ENCODE data around the gene SLC11A2. TPM values are rescaled to one million over a fixed set of nuclear protein-coding genes. Genes with fewer than 3 reads are reported as not detected.

Gene SLC11A2
- total RNA-seq, 2 donors from 2014 or later = 61.6 to 82.3 TPM

DNA sequence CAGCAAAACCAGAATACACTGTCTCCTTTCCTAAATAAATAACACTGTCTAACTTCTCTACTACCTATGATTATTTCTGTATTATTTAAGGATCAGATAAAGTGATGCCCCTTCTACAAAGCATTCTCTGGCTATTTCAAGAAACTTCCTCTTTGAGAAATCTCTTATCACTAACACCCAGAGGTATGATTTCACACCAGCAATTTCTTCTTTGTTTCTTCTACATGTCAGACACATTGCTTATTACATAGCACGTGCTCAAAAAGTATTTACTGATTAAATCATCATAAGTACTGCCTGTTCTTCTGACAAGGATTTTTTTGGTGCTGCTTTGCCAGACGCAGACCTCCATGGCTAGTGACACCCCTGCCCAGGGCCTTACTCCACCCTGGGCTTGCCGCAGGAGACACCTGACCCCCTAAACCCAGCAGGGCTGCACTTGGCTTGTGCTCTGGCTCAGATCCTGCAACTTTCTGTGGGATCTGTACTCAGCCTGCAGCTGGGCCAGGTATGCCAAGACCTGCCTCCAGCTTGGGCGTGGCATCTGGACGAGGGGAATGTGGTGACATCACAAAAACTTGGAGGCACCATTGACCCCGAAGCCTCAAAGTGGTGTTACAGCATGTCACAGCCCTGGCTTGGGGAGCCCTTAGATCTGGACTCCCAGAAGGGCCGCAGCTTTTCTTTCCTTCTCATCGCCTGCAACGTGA, 89.2 kb downstream of the SLC11A2 start:
- H3K27me3 ChIP-seq (replicated peaks; ENCODE audit: insufficient read depth) = no peaks in the 10 kb centered on the region
- no peak for TF ChIP-seq CTCF (IDR thresholded peaks at IDR 0.05)
- no peak overlapping the region for H3K4me3 ChIP-seq
- no peak overlapping the region for H3K27ac ChIP-seq
- no peaks in the 10 kb centered on the region for H3K36me3 ChIP-seq
- H3K4me1 ChIP-seq (ENCODE audit: control insufficient read depth in 1 of 2, low read depth in 2 of 2) = peaks cover 27 to 41% of the 10 kb centered on the region in 2 donors
- DNase-seq (ENCODE audit: low spot score) (no peak), ATAC-seq (ENCODE audit: insufficient number of reproducible peaks, low FRiP score, low read depth) (no peak)
- no peaks in the 10 kb centered on the region for H3K9me3 ChIP-seq

- no peak for DNase-seq (ENCODE audit: low spot score)
- no peak for TF ChIP-seq CTCF (IDR thresholded peaks at IDR 0.05)
- H3K27me3 ChIP-seq (replicated peaks; ENCODE audit: insufficient read depth) = no peaks in the 10 kb centered on the region
- H3K9me3 ChIP-seq = no peaks in the 10 kb centered on the region
- H3K4me3 ChIP-seq = peak overlapping the region; percentile 52
- ATAC-seq (ENCODE audit: insufficient number of reproducible peaks, low FRiP score, low read depth) = no peak
- peaks cover 27 to 55% of the 10 kb centered on the region in 2 donors for H3K4me1 ChIP-seq (ENCODE audit: control insufficient read depth in 1 of 2, low read depth in 2 of 2)
- H3K36me3 ChIP-seq = peaks cover 8% of the 10 kb centered on the region
- H3K27ac ChIP-seq = peak overlapping the region; percentile 56 to 79
These were observed 91.0 kb downstream of the SLC11A2 start for GRCh38 chr12:50934981-50935807.

DNA sequence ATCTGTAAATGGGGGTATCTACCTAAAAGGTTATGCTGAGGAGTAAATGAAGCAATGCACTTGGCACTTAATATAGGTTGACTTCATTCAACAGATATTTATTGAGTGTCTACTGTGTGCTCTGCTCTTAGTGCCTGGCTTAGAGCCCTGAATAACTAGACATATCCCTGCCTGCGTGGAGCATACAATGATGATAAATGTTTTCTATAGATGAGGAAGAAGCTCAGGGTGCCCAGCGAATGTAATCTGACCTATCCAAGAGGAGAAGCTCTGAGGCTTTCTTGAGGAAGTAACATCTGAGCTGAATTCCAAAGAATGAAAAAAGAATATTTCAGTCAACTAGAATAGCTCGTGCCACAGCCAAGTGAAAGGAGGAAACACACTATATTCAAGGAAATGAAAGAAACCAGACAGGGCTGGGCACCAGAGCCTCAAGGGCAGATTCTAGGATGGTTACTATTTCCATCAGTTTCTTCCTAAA, 91.8 kb downstream of the SLC11A2 start:
- no peak for ATAC-seq (ENCODE audit: insufficient number of reproducible peaks, low FRiP score, low read depth)
- no peak for TF ChIP-seq CTCF (IDR thresholded peaks at IDR 0.05)
- no peak for DNase-seq (ENCODE audit: low spot score)
- H3K27ac ChIP-seq = peak overlapping the region; percentile 56 to 79
- no peaks in the 10 kb centered on the region for H3K27me3 ChIP-seq (replicated peaks; ENCODE audit: insufficient read depth)
- peak overlapping the region; percentile 52 for H3K4me3 ChIP-seq
- peaks cover 13% of the 10 kb centered on the region for H3K36me3 ChIP-seq
- peaks cover 30 to 56% of the 10 kb centered on the region in 2 donors for H3K4me1 ChIP-seq (ENCODE audit: control insufficient read depth in 1 of 2, low read depth in 2 of 2)
- no peaks in the 10 kb centered on the region for H3K9me3 ChIP-seq

GRCh38 chr12:50933459-50934124, 92.6 kb downstream of the SLC11A2 start:
- Histone ChIP-seq H3K9me3 (no peaks in the 10 kb centered on the region), H3K4me1 (ENCODE audit: control insufficient read depth in 1 of 2, low read depth in 2 of 2) (peaks cover 35 to 64% of the 10 kb centered on the region in 2 donors), H3K36me3 (peaks cover 13% of the 10 kb centered on the region), H3K4me3 (no peak overlapping the region), H3K27me3 (replicated peaks; ENCODE audit: insufficient read depth) (no peaks in the 10 kb centered on the region), H3K27ac (peak overlapping the region; percentile 56 to 79)
- ATAC-seq (ENCODE audit: insufficient number of reproducible peaks, low FRiP score, low read depth) (no peak), DNase-seq (ENCODE audit: low spot score) (no peak)
- no peak for TF ChIP-seq CTCF (IDR thresholded peaks at IDR 0.05)

Data from thoracic aorta (tissue), 2 donors.